Subcutaneous abdominal adipose tissue (tissue), 5 donors: Measurements from ENCODE around the gene CACNA2D3.

ENCODE experiments used
- H3K27ac ChIP-seq: one replicate; pipeline ENCODE4 v1.7.0; 2013; ENCODE audit warnings: low read depth, mild to moderate bottlenecking, inconsistent platforms, low read length, moderate library complexity
- H3K27me3 ChIP-seq, 5 donors: one replicate each; pipeline ENCODE4 v1.7.0; 2013; ENCODE audit warnings: low read length in 5 of 5, inconsistent platforms in 1 of 5; ENCODE audit not compliant: control insufficient read depth in 5 of 5, insufficient read depth in 4 of 5
- H3K36me3 ChIP-seq, 5 donors: one replicate each; pipeline ENCODE4 v1.7.0; 2013; ENCODE audit warnings: low read length in 5 of 5; ENCODE audit not compliant: control insufficient read depth in 5 of 5, insufficient read depth in 5 of 5
- H3K4me1 ChIP-seq, 5 donors: one replicate each; pipeline ENCODE4 v1.7.0; 2013; ENCODE audit warnings: low read length in 5 of 5, mild to moderate bottlenecking in 3 of 5, moderate library complexity in 1 of 5; ENCODE audit not compliant: control insufficient read depth in 5 of 5, insufficient read depth in 5 of 5
- H3K4me3 ChIP-seq, 5 donors: one replicate each; pipeline ENCODE4 v1.7.0; 2013; ENCODE audit warnings: low read length in 5 of 5, low read depth in 1 of 5
- H3K9ac ChIP-seq, 5 donors: one replicate each; pipeline ENCODE4 v1.7.0; 2013; ENCODE audit warnings: low read length in 5 of 5, mild to moderate bottlenecking in 4 of 5, moderate library complexity in 3 of 5
- H3K9me3 ChIP-seq, 5 donors: one replicate each; pipeline ENCODE4 v1.7.0; 2013; ENCODE audit warnings: low read length in 5 of 5; ENCODE audit not compliant: control insufficient read depth in 5 of 5
- donor health status: healthy.
- donor health status: healthy.
- donor health status: healthy.
- donor health status: healthy.
- donor health status: healthy.

The CACNA2D3 gene

DNA sequence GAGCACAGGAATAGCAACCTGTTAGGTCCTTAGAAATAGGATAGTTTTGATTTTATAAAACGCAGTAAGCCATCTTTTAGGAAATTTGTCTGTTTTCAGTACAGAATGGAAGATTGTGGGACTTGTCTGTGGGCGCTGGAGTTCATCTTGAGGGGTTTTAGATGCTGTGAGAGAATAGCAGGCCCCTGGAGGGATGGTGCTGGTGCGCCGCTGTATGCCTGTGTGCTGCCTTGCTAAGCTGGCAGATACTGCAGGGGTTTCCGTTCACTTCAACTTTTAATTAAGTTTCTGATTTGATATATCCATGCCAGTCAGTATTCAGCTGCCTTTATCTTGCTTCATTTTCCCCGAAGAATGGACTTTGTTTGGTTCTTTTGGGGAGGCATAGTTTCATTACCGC, 4.2 kb downstream of the CACNA2D3 start:
- Histone ChIP-seq H3K4me3 (no peak overlapping the region), H3K27ac (no peak overlapping the region), H3K9me3 (no peaks in the 10 kb centered on the region), H3K9ac (no peak overlapping the region), H3K36me3 (no peaks in the 10 kb centered on the region), H3K27me3 (peaks cover 0 to 17% (median 9%) of the 10 kb centered on the region in 5 donors), H3K4me1 (peaks cover 0 to 19% (median 16%) of the 10 kb centered on the region in 5 donors)

DNA sequence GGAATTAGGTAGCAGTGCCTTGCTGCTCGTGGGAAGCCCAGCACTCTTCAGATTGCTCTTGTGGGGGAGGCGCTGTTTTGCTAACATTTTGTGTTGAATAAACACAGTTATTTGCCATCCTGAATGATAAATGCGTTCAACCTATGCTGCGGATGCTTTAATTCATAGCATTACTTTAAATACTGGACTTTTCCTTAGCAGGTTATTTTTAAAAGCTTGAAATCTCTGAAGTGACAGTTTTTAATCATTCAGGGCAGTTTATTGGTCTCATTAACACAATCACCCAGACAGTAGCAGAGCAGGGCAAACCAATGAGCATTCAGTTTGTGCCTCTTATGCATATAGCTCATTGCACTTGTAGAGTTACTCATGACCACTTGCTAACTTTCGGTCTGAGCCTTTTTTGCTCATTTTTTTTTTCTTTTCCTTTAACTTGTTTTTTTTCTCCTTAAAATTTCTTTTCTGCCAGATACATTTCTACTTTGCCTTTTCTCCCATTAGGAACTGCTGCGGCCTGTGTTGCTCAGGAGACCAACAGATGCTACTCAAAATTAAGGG, 5.2 kb downstream of the CACNA2D3 start:
- Histone ChIP-seq H3K36me3 (no peaks in the 10 kb centered on the region), H3K9ac (no peak overlapping the region), H3K4me3 (no peak overlapping the region), H3K4me1 (peaks cover 0 to 13% (median 11%) of the 10 kb centered on the region in 5 donors), H3K9me3 (no peaks in the 10 kb centered on the region), H3K27ac (no peak overlapping the region), H3K27me3 (peaks cover 0 to 17% (median 9%) of the 10 kb centered on the region in 5 donors)

DNA sequence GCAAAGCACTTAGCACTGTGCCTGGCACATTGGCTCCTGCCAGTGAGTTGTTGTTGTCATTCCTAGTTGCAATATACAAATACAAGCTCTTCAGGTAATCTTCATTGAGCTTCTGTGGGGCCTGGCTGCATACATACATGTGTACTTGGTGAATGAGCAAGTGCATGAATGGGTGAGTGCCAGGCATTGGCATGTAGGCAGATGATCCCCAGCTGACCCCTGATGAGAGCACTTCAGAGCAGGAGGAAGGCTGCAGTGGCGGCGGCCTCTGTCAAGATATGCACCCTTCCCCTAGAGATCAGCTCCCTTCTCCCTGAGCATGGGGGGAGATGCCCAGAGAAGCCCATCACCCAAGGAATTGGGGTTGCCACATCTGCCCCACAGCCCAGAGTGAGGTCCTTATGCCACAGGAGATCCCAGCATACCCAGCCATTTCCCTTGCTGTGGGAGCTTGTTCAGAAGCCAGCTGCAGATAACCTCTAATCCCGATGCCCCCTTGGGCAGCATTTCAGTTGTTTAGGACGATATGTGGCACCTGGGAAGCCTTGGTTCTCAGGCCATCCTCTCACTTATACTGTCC, 8.8 kb downstream of the CACNA2D3 start:
- no peaks in the 10 kb centered on the region for H3K4me1 ChIP-seq
- no peak overlapping the region for H3K9ac ChIP-seq
- H3K9me3 ChIP-seq, result no peaks in the 10 kb centered on the region
- no peaks in the 10 kb centered on the region for H3K36me3 ChIP-seq
- peaks cover 0 to 2% (median 0%) of the 10 kb centered on the region in 5 donors for H3K27me3 ChIP-seq
- H3K27ac ChIP-seq, result no peak overlapping the region
- no peak overlapping the region for H3K4me3 ChIP-seq

DNA sequence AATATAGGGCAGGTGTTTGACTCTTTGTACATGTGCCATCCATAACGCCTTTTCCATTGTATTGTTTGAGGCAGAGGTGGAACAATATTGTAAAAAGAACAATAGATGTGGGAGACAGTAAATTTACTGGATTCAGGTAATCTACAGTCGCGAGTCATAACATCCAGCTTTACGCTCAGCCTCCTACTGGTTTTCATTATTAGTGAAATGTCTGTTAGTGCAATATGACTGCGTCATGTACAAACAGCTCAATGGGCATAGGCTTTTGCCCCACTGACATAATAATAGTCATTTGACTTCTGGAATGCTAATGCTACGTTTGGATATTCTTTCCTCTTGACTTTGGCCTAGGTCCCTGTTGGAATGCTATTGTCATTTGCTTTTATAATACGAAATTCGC, 9.5 kb downstream of the CACNA2D3 start:
- H3K27ac ChIP-seq, result no peak overlapping the region
- no peaks in the 10 kb centered on the region for H3K4me1 ChIP-seq
- H3K9me3 ChIP-seq, result no peaks in the 10 kb centered on the region
- no peak overlapping the region for H3K9ac ChIP-seq
- H3K36me3 ChIP-seq, result no peaks in the 10 kb centered on the region
- no peak overlapping the region for H3K4me3 ChIP-seq
- peaks cover 0 to 2% (median 0%) of the 10 kb centered on the region in 5 donors for H3K27me3 ChIP-seq

DNA sequence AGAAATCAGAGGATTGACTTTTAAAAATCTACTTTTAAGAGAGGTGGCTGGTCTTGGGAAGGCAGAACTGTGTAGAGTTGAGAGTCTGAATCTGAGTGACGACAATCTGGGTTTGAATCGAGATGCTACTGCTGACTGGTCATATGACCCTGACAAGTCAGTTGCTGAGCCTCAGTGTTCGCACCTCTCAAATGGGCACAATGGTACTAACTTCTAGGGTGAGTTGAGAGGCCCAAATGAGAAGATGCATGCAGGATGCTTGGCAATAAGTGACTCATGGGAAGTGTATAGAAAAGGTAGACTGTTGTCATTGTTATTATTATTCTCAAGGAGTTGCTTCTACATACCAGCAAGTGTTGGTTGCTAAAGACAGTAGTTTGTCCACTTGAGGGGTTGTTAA, 10.3 kb downstream of the CACNA2D3 start:
- no peaks in the 10 kb centered on the region for H3K36me3 ChIP-seq

DNA sequence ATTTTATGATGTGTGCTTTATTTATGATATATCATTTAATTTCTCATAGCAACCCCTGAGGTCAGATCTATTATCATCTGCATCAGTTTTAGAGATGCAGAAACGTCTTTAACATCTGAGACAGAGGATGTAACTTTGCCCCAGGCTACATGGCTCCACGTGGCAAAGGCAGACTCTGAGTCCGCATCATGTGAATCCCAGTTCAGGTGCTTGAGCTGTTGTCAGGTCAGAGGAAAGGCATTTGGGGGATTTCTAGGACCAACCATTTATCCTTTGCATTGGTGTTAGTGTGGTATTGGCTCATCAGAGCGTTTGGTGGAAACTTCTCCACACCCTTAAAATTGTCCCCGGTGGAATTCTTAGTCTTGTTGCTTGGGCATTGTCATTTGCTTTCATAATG, 10.8 kb downstream of the CACNA2D3 start:
- Histone ChIP-seq H3K36me3 (no peaks in the 10 kb centered on the region), H3K27ac (no peak overlapping the region), H3K9ac (no peak overlapping the region), H3K27me3 (peaks cover 0 to 2% (median 0%) of the 10 kb centered on the region in 5 donors), H3K9me3 (no peaks in the 10 kb centered on the region), H3K4me3 (no peak overlapping the region), H3K4me1 (no peaks in the 10 kb centered on the region)

More for the DNA sequence above, 10.3 kb downstream of the CACNA2D3 start:
- Histone ChIP-seq H3K27me3 (peaks cover 0 to 2% (median 0%) of the 10 kb centered on the region in 5 donors), H3K27ac (no peak overlapping the region), H3K4me3 (no peak overlapping the region), H3K9me3 (no peaks in the 10 kb centered on the region), H3K9ac (no peak overlapping the region), H3K4me1 (no peaks in the 10 kb centered on the region)

DNA sequence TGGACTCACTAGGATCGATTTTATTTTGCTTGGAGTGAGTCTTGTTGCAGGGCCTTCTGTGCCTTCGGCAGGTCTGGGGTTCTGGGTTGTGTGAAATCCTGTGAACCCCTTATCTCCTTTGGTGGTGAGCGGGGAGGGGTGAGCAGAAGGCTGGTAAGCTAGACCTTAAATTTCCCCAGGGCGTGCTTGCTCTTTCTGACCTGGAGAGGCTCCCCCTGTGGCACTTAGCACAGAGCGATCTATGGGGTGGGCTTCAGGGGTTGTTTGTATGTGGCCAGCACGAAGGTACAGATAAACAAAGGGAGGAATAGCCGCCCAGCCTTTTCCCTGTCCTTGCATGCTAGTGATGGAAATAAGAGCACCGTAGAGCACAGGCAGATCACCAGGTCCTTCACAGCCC, 11.8 kb downstream of the CACNA2D3 start:
- Histone ChIP-seq H3K4me3 (no peak overlapping the region), H3K27ac (no peak overlapping the region), H3K36me3 (no peaks in the 10 kb centered on the region), H3K27me3 (peaks cover 0 to 3% (median 0%) of the 10 kb centered on the region in 5 donors), H3K9ac (no peak overlapping the region), H3K9me3 (no peaks in the 10 kb centered on the region), H3K4me1 (no peaks in the 10 kb centered on the region)

DNA sequence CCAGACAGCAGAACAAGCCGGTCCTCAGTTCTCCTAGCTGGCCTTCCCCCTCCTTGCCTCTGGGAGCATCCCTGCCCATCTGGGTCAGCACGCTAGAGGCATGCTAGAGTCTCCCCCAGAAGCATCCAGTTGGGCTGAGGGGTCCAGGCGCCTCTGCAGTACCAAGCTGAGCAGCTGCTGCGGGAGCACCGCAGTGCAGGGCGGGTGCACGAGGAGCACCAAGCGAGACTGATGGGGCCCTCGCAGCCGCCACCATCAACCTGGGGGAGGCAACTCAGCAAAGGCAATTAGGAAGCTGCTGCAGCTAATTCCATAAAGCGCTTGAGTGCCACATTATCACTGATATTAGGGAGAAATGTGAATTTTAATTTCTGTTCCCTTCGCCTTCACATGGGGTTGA, 12.4 kb downstream of the CACNA2D3 start:
- Histone ChIP-seq H3K4me3 (no peak overlapping the region), H3K9ac (no peak overlapping the region), H3K4me1 (peaks cover 0 to 1% (median 0%) of the 10 kb centered on the region in 5 donors), H3K9me3 (no peaks in the 10 kb centered on the region), H3K36me3 (no peaks in the 10 kb centered on the region), H3K27me3 (peaks cover 0 to 4% (median 0%) of the 10 kb centered on the region in 5 donors), H3K27ac (no peak overlapping the region)

DNA sequence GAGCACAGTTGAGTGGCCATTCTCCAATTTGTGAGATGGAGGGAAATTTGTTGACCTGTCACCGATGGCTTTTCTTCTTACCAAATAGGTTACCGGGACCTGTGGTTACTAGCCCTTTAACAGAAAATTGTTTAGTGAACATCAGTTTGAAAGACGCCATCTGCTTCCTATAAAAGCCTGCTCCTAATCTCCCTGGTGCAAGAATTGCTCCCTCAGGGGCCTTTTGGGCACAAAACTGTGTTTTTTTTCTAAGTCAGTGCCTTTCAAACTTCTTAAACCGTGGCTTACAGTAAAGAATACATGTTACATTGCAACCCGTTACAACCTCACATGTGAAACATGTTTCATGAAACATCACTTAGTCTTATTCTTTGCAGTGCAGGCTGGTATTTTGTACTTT, 15.0 kb downstream of the CACNA2D3 start:
- H3K9me3 ChIP-seq, result no peaks in the 10 kb centered on the region
- peaks cover 0 to 2% (median 2%) of the 10 kb centered on the region in 5 donors for H3K27me3 ChIP-seq
- H3K9ac ChIP-seq, result no peak overlapping the region
- no peaks in the 10 kb centered on the region for H3K36me3 ChIP-seq
- no peak overlapping the region for H3K27ac ChIP-seq
- peaks cover 0 to 2% (median 0%) of the 10 kb centered on the region in 5 donors for H3K4me1 ChIP-seq
- H3K4me3 ChIP-seq, result no peak overlapping the region

DNA sequence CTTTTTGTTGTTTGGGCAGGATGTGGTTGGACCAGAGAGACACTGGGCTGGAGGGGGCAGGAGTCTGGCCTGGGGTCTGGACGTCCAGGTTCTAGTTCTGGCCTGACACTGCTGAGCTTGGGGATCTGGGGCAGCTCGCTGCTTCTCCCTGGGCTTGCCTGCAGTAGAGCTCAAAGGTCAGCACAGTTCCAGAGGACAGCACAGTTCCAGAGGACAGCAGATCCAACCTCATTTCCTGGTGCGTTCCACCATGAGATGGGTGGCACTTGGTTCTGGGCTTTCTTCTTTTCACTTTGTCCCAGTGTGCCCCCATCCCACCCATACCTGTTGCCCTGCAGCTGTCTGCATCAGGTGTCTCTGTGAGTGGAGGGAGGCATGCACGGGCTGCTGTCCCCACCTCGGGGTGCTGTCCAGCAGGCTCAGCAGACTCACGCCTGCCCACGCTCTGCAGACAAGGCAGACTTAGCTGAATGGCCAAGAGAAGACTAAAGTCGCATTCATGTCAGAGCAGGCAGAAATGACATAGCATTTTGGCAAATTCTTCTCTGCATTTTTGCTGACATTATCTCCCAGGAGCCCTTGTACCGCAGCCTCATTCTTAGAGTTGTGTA, 16.7 kb downstream of the CACNA2D3 start:
- no peaks in the 10 kb centered on the region for H3K36me3 ChIP-seq
- H3K27ac ChIP-seq, result no peak overlapping the region
- H3K4me1 ChIP-seq, result peaks cover 0 to 2% (median 0%) of the 10 kb centered on the region in 5 donors
- H3K27me3 ChIP-seq, result peaks cover 0 to 2% (median 2%) of the 10 kb centered on the region in 5 donors
- H3K4me3 ChIP-seq, result no peak overlapping the region
- H3K9ac ChIP-seq, result no peak overlapping the region
- H3K9me3 ChIP-seq, result no peaks in the 10 kb centered on the region
